Breast epithelium (tissue), 3 donors: ENCODE measurements around the gene SPOCK1.

ENCODE experiments used
- CTCF ChIP-seq, 3 donors: fragments of 450-650 bp; IDR thresholded peaks; one replicate each; pipeline ENCODE4 v1.5.1; 2016 to 2017; ENCODE audit warnings: antibody characterized with exemption in 3 of 3, mild to moderate bottlenecking in 3 of 3, moderate library complexity in 3 of 3
- POLR2A ChIP-seq: fragments of 450-650 bp; IDR thresholded peaks from one replicate; pipeline ENCODE4 v1.6.1; 2016; ENCODE audit warnings: antibody characterized with exemption, mild to moderate bottlenecking, moderate library complexity
- POLR2AphosphoS5 ChIP-seq, 3 donors: sonication (generic); formaldehyde crosslinking; IDR thresholded peaks; one replicate each; pipeline ENCODE4 v1.6.1; 2017; ENCODE audit warnings: antibody characterized with exemption in 3 of 3

GRCh38 chr5:137136991-137137632 lies 362.0 kb downstream of the SPOCK1 start:
- TF ChIP-seq POLR2A (no peak), POLR2AphosphoS5 (IDR thresholded peaks at IDR 0.05) (no peak), CTCF (IDR thresholded peaks at IDR 0.05) (no peak)
